Measurements from ENCODE around the gene UTF1.
"Not testable (repeated sequence)": the region's sequence is repeated elsewhere in the genome, so short reads cannot be mapped to it uniquely, and the experiment has no call there.

The UTF1 gene

GRCh38 chr10:133210398-133211140, 19.4 kb upstream of the UTF1 start:
- DNase-seq, result no peak

- DNase-seq, result no peak
Measured at GRCh38 chr10:133211141-133211830, 18.7 kb upstream of the UTF1 start.

- DNase-seq, result no peak
Measured at GRCh38 chr10:133211959-133212852, 17.8 kb upstream of the UTF1 start.

GRCh38 chr10:133212853-133213494, 17.0 kb upstream of the UTF1 start:
- no peak for DNase-seq

GRCh38 chr10:133213641-133214467, 16.2 kb upstream of the UTF1 start:
- no peak for DNase-seq

GRCh38 chr10:133214468-133215410, 15.3 kb upstream of the UTF1 start:
- DNase-seq, result no peak

- DNase-seq, result no peak
Measured at GRCh38 chr10:133215586-133215985, 14.4 kb upstream of the UTF1 start.

GRCh38 chr10:133216776-133217175, 13.2 kb upstream of the UTF1 start:
- DNase-seq, result no peak

GRCh38 chr10:133217800-133218589, 12.0 kb upstream of the UTF1 start:
- DNase-seq, result no peak

- no peak for DNase-seq
Measured at GRCh38 chr10:133218891-133219290, 11.1 kb upstream of the UTF1 start.

GRCh38 chr10:133219782-133220181, 10.2 kb upstream of the UTF1 start:
- DNase-seq, result no peak

GRCh38 chr10:133221331-133221730, 8.7 kb upstream of the UTF1 start:
- DNase-seq, result no peak

GRCh38 chr10:133221756-133222155, 8.3 kb upstream of the UTF1 start:
- not testable (repeated sequence) for DNase-seq

GRCh38 chr10:133224076-133224475, 5.9 kb upstream of the UTF1 start:
- no peak for DNase-seq

- no peak for DNase-seq
Measured at GRCh38 chr10:133224756-133225372, 5.2 kb upstream of the UTF1 start.

GRCh38 chr10:133225707-133226191, 4.3 kb upstream of the UTF1 start:
- no peak for DNase-seq

GRCh38 chr10:133226251-133226808, 3.7 kb upstream of the UTF1 start:
- DNase-seq, result no peak

- DNase-seq, result no peak
Measured at GRCh38 chr10:133227256-133227655, 2.8 kb upstream of the UTF1 start.
